SW 1271 (cell line): ENCODE data around the gene MRPS22.
"Not testable (repeated sequence)": the region's sequence is repeated elsewhere in the genome, so short reads cannot be mapped to it uniquely, and the experiment has no call there.

Experiments used
- DNase-seq, 2 experiments: peaks; one replicate each; lab custom pipeline; 2025; lab: John Stamatoyannopoulos, UW

The MRPS22 gene

GRCh38 chr3:139396707-139397106 is 52.9 kb downstream of the MRPS22 start:
- DNase-seq: no peak

DNA sequence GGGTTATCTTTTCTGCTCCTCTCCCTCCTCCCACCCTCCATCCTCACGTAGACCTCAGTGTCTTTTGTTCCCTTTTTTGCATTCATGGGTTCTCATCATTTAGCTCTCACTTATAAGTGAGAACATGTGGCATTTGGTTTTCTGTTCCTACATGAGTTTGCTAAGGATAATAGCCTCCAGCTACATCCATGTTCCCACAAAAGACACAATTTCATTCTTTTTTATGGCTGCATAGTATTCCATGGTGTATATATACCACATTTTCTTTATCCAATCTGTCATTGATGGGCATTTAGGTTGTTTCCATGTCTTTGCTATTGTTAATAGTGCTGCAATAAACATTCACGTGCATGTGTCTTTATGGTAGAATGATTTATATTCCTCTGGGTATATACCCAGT is 57.3 kb downstream of the MRPS22 start:
- DNase-seq: not testable (repeated sequence)
